DND-41 (cell line): ENCODE results near the gene TTC23.

Source experiments
- ATAC-seq: fragments of 200-7000 bp; cut with Tn5 transposase; 3 replicates; pipeline ENCODE4 v1.9.1; 2021; ENCODE audit warnings: low read depth; ENCODE audit not compliant: insufficient read depth
- DNase-seq: peaks from one replicate; pipeline ENCODE4 v3.0.0-alpha.2; 2020
- H2AFZ ChIP-seq: 2 replicates; pipeline ENCODE4 v1.6.0; 2012; ENCODE audit warnings: low read depth, low read length
- H3K27ac ChIP-seq: 2 replicates; pipeline ENCODE4 v1.5.1; 2012; ENCODE audit warnings: low read length, inconsistent platforms
- H3K27me3 ChIP-seq: fragments of 200-600 bp; sonication (generic); 2 replicates; pipeline ENCODE4 v1.6.0; 2012; ENCODE audit warnings: low read length, mild to moderate bottlenecking, inconsistent platforms; ENCODE audit not compliant: insufficient read depth, poor library complexity
- H3K36me3 ChIP-seq: 2 replicates; pipeline ENCODE4 v1.5.1; 2012; ENCODE audit warnings: low read length, inconsistent platforms; ENCODE audit not compliant: insufficient read depth
- H3K4me1 ChIP-seq: 2 replicates; pipeline ENCODE4 v1.5.1; 2012; ENCODE audit warnings: mild to moderate bottlenecking, low read length; ENCODE audit not compliant: insufficient read depth
- H3K4me2 ChIP-seq: 2 replicates; pipeline ENCODE4 v1.6.0; 2012; ENCODE audit warnings: mild to moderate bottlenecking, moderate library complexity, low read length, inconsistent platforms; ENCODE audit not compliant: insufficient read depth
- H3K4me3 ChIP-seq, 2 experiments: fragments of 200-600 bp in 1 of 2; shearing (Covaris generic) in 1 of 2; 2 replicates each; pipeline ENCODE4 v1.5.1; 2012 to 2016; ENCODE audit warnings: inconsistent platforms in 2 of 2, low read length in 2 of 2, mild to moderate bottlenecking in 2 of 2, low read depth in 1 of 2, moderate library complexity in 1 of 2
- H3K79me2 ChIP-seq: 2 replicates; pipeline ENCODE4 v1.6.0; 2012; ENCODE audit warnings: low read length, inconsistent platforms; ENCODE audit not compliant: insufficient read depth
- H3K9ac ChIP-seq: 2 replicates; pipeline ENCODE4 v1.6.0; 2012; ENCODE audit warnings: low read depth, mild to moderate bottlenecking, inconsistent platforms, low read length, moderate library complexity
- H3K9me3 ChIP-seq: 2 replicates; pipeline ENCODE4 v1.5.1; 2012; ENCODE audit warnings: low read length, moderate library complexity, mild to moderate bottlenecking, inconsistent platforms; ENCODE audit not compliant: insufficient read depth, severe bottlenecking
- H4K20me1 ChIP-seq: 2 replicates; pipeline ENCODE4 v1.6.0; 2012; ENCODE audit warnings: low read length; ENCODE audit not compliant: insufficient read depth
- EZH2 ChIP-seq: IDR thresholded peaks from 3 replicates; pipeline ENCODE4 v1.6.1; 2012; ENCODE audit warnings: borderline replicate concordance, low read depth, mild to moderate bottlenecking, moderate library complexity, low read length, inconsistent platforms; ENCODE audit not compliant: severe bottlenecking
- TF ChIP-seq, protein P1 (sequence below): IDR thresholded peaks from 2 replicates; pipeline ENCODE4 v1.5.1; 2012; ENCODE audit warnings: borderline replicate concordance, low read length, moderate library complexity, mild to moderate bottlenecking; ENCODE audit not compliant: poor library complexity, severe bottlenecking; ENCODE audit errors: extremely low read depth

Gene TTC23

DNA sequence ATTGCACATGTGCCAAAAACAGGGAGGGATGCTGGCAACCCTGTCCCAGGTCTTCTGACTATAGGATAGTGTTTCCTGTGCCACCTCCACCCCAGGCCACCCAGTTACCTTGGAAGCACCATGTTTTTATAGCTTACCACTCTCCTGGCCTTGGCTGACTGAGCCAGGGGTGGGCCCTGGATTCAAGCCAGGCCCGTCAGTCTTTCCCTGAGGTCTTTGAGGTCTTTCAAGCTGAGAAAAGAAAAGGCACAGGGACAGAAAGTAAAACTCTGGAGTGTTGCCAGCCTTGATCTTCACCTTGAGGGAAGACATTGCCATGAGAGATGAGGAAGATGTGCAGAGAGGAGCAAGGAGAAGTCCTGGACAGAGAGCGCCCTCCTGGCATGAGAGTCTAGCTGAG, 98.2 kb downstream of the TTC23 start:
- H3K4me1 ChIP-seq: no peaks in the 10 kb centered on the region
- H3K79me2 ChIP-seq: no peaks in the 10 kb centered on the region
- H3K27me3 ChIP-seq: no peaks in the 10 kb centered on the region
- H3K9ac ChIP-seq: no peak overlapping the region
- H3K4me3 ChIP-seq: no peak overlapping the region
- DNase-seq (no peak), ATAC-seq (no peak)
- no peaks in the 10 kb centered on the region for H3K9me3 ChIP-seq
- H3K36me3 ChIP-seq: peaks cover 14% of the 10 kb centered on the region; the same call in 1 of the 2 replicates
- no peak overlapping the region for H2AFZ ChIP-seq
- no peaks in the 10 kb centered on the region for H4K20me1 ChIP-seq
- no peak overlapping the region for H3K27ac ChIP-seq
- TF ChIP-seq, protein P1, sequence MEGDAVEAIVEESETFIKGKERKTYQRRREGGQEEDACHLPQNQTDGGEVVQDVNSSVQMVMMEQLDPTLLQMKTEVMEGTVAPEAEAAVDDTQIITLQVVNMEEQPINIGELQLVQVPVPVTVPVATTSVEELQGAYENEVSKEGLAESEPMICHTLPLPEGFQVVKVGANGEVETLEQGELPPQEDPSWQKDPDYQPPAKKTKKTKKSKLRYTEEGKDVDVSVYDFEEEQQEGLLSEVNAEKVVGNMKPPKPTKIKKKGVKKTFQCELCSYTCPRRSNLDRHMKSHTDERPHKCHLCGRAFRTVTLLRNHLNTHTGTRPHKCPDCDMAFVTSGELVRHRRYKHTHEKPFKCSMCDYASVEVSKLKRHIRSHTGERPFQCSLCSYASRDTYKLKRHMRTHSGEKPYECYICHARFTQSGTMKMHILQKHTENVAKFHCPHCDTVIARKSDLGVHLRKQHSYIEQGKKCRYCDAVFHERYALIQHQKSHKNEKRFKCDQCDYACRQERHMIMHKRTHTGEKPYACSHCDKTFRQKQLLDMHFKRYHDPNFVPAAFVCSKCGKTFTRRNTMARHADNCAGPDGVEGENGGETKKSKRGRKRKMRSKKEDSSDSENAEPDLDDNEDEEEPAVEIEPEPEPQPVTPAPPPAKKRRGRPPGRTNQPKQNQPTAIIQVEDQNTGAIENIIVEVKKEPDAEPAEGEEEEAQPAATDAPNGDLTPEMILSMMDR: no peak
- TF ChIP-seq EZH2: no peak
- no peak overlapping the region for H3K4me2 ChIP-seq

DNA sequence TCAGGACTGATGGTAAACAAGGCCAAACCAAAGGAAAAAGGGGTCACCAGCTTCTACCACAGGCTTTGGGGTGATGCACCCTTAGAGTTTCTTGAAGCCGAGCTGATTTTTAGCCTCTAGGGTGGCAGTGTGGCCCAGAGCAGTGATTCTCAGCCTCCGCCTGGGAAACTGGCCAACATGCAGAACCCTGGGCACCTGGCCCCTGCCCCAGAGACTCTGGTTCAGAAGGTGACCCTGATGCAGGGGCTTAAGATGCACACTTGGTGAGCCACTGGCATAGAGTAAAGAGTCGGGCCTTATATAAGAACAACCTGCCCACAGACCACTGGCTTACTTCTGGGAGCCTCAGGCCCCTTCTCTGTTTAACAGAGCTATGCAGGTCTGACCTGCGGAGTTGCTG, 100.0 kb downstream of the TTC23 start:
- H3K4me1 ChIP-seq: no peaks in the 10 kb centered on the region
- H3K4me3 ChIP-seq: no peak overlapping the region
- H3K9ac ChIP-seq: no peak overlapping the region
- no peaks in the 10 kb centered on the region for H3K9me3 ChIP-seq
- no peaks in the 10 kb centered on the region for H4K20me1 ChIP-seq
- H3K36me3 ChIP-seq: peaks cover 10% of the 10 kb centered on the region; the same call in 1 of the 2 replicates
- TF ChIP-seq EZH2: no peak
- TF ChIP-seq, protein P1: no peak
- no peaks in the 10 kb centered on the region for H3K79me2 ChIP-seq
- H3K27ac ChIP-seq: no peak overlapping the region
- H2AFZ ChIP-seq: no peak overlapping the region
- H3K4me2 ChIP-seq: no peak overlapping the region
- ATAC-seq (no peak), DNase-seq (no peak)
- H3K27me3 ChIP-seq: no peaks in the 10 kb centered on the region

DNA sequence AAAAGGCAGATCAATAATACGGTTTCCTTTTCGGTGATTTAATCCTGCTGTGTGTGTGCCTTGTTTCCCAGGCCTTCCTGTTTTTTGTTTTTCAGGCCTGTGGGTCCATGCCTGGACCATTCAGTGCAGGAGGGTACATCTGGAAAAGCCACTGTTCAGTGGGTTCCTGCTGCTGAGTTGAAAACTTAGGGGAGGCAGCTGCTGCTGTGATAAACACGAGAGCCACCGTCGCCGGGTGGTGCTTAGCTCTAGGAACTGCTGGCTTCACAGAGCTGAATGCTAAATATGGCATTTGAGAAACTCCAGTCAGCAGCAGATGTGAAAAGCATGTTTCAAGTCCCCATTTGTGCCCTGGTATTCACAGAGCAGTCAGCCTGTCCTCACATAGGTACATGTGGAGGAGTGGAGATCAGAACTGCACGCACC, 100.5 kb downstream of the TTC23 start:
- H3K9ac ChIP-seq: no peak overlapping the region
- H3K27ac ChIP-seq: no peak overlapping the region
- TF ChIP-seq, protein P1: no peak
- no peak for TF ChIP-seq EZH2
- no peaks in the 10 kb centered on the region for H3K79me2 ChIP-seq
- 0 out of 2 replicates have a peak, but pooled peaks cover 10% of the 10 kb centered on the region for H3K36me3 ChIP-seq
- H3K4me3 ChIP-seq: no peak overlapping the region
- DNase-seq: no peak
- no peaks in the 10 kb centered on the region for H3K9me3 ChIP-seq
- H3K27me3 ChIP-seq: no peaks in the 10 kb centered on the region
- no peaks in the 10 kb centered on the region for H4K20me1 ChIP-seq
- no peaks in the 10 kb centered on the region for H3K4me1 ChIP-seq
- no peak overlapping the region for H3K4me2 ChIP-seq
- ATAC-seq: no peak
- no peak overlapping the region for H2AFZ ChIP-seq

DNA sequence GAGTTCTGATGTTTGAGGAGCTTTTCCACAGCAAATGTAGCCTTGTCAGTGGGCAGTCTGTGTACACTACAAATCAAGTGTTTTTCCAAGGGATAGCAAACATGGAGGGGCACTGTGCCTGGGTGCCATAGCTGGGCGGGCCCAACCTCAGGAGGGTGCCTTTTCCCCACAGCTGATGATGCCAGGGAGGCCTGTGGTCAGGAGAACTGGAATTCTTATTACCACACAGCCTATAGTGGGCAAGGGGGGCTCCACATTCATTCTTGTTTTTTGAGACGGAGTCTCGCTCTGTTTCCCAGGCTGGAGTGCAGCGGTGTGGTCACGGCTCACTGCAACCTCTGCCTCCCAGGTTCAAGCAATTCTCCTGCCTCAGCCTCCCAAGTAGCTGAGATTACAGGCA, 102.7 kb downstream of the TTC23 start:
- Histone ChIP-seq H3K4me2 (no peak overlapping the region), H3K27me3 (no peaks in the 10 kb centered on the region), H3K4me1 (no peaks in the 10 kb centered on the region), H3K36me3 (0 out of 2 replicates have a peak, but pooled peaks cover 6% of the 10 kb centered on the region), H3K79me2 (no peaks in the 10 kb centered on the region), H3K9ac (no peak overlapping the region), H3K9me3 (no peaks in the 10 kb centered on the region), H2AFZ (no peak overlapping the region), H4K20me1 (no peaks in the 10 kb centered on the region), H3K4me3 (no peak overlapping the region), H3K27ac (no peak overlapping the region)
- TF ChIP-seq EZH2: no peak
- TF ChIP-seq, protein P1: no peak
- DNase-seq (no peak), ATAC-seq (no peak)
